HEK293 (cell line): Measurements from ENCODE around the gene DYRK2.

Experiments used
- KLF7 ChIP-seq: fragments of 450-650 bp; formaldehyde crosslinking; IDR thresholded peaks from 2 replicates; pipeline ENCODE4 v1.5.1; 2016; ENCODE audit warnings: missing biosample characterization, missing genetic modification characterization, borderline replicate concordance
- RBAK ChIP-seq: fragments of 450-650 bp; formaldehyde crosslinking; IDR thresholded peaks from 2 replicates; pipeline ENCODE4 v1.5.1; 2016; ENCODE audit warnings: missing biosample characterization, missing genetic modification characterization
- TRIM28 ChIP-seq: IDR thresholded peaks from 2 replicates; pipeline ENCODE4 v1.6.1; 2011; ENCODE audit warnings: low read length, control low read depth, borderline replicate concordance
- ZBTB17 ChIP-seq: fragments of 450-650 bp; formaldehyde crosslinking; IDR thresholded peaks from 2 replicates; pipeline ENCODE4 v1.5.1; 2016; ENCODE audit warnings: missing biosample characterization, missing genetic modification characterization
- ZFP37 ChIP-seq: fragments of 450-650 bp; formaldehyde crosslinking; IDR thresholded peaks from 2 replicates; pipeline ENCODE4 v1.5.1; 2016; ENCODE audit warnings: missing biosample characterization, missing genetic modification characterization
- ZNF148 ChIP-seq: fragments of 450-650 bp; formaldehyde crosslinking; IDR thresholded peaks from 2 replicates; pipeline ENCODE4 v1.5.0; 2017; ENCODE audit warnings: missing biosample characterization, missing genetic modification characterization, borderline replicate concordance
- ZNF169 ChIP-seq: fragments of 450-650 bp; formaldehyde crosslinking; IDR thresholded peaks from 2 replicates; pipeline ENCODE4 v1.5.1; 2016; ENCODE audit warnings: missing biosample characterization, missing genetic modification characterization
- ZNF214 ChIP-seq: fragments of 450-650 bp; formaldehyde crosslinking; IDR thresholded peaks from 2 replicates; pipeline ENCODE4 v1.5.1; 2017; ENCODE audit warnings: missing biosample characterization, mild to moderate bottlenecking, missing genetic modification characterization, borderline replicate concordance
- ZNF239 ChIP-seq: fragments of 450-650 bp; formaldehyde crosslinking; IDR thresholded peaks from 2 replicates; pipeline ENCODE4 v1.5.1; 2016; ENCODE audit warnings: missing biosample characterization, missing genetic modification characterization
- ZNF274 ChIP-seq, 2 experiments: fragments of 200-500 bp in 1 of 2; fragments of 450-650 bp in 1 of 2; sonication (Bioruptor generic) in 1 of 2; formaldehyde crosslinking in 1 of 2; IDR thresholded peaks; 2 replicates each; pipeline versions ENCODE4 v1.5.1 to v1.6.1; 2014 to 2016; ENCODE audit warnings: borderline replicate concordance in 1 of 2, inconsistent platforms in 1 of 2, low read length in 1 of 2, missing biosample characterization in 1 of 2, missing genetic modification characterization in 1 of 2
- ZNF362 ChIP-seq: fragments of 450-650 bp; formaldehyde crosslinking; IDR thresholded peaks from 2 replicates; pipeline ENCODE4 v1.5.1; 2016; ENCODE audit warnings: missing biosample characterization, missing genetic modification characterization
- ZNF398 ChIP-seq: fragments of 450-650 bp; formaldehyde crosslinking; IDR thresholded peaks from 2 replicates; pipeline ENCODE4 v1.5.1; 2017; ENCODE audit warnings: missing biosample characterization, missing genetic modification characterization
- ZNF488 ChIP-seq: fragments of 450-650 bp; formaldehyde crosslinking; IDR thresholded peaks from 2 replicates; pipeline ENCODE4 v1.5.1; 2016; ENCODE audit warnings: missing biosample characterization, missing genetic modification characterization
- ZNF513 ChIP-seq: fragments of 450-650 bp; IDR thresholded peaks from 2 replicates; pipeline ENCODE4 v1.5.1; 2018; ENCODE audit warnings: missing biosample characterization, missing genetic modification characterization
- ZNF529 ChIP-seq: fragments of 450-650 bp; formaldehyde crosslinking; IDR thresholded peaks from 2 replicates; pipeline ENCODE4 v1.5.1; 2017; ENCODE audit warnings: missing genetic modification characterization, missing biosample characterization; ENCODE audit not compliant: insufficient replicate concordance
- ZNF600 ChIP-seq: fragments of 450-650 bp; formaldehyde crosslinking; IDR thresholded peaks from 2 replicates; pipeline ENCODE4 v1.5.1; 2016; ENCODE audit warnings: missing biosample characterization, missing genetic modification characterization
- ZNF629 ChIP-seq: fragments of 450-650 bp; formaldehyde crosslinking; IDR thresholded peaks from 2 replicates; pipeline ENCODE4 v1.5.1; 2017; ENCODE audit warnings: missing biosample characterization, missing genetic modification characterization
- ZNF785 ChIP-seq: fragments of 450-650 bp; formaldehyde crosslinking; IDR thresholded peaks from 2 replicates; pipeline ENCODE4 v1.5.1; 2016; ENCODE audit warnings: missing biosample characterization, missing genetic modification characterization
- ZNF791 ChIP-seq: fragments of 450-650 bp; formaldehyde crosslinking; IDR thresholded peaks from 2 replicates; pipeline ENCODE4 v1.5.1; 2016; ENCODE audit warnings: missing biosample characterization, missing genetic modification characterization
- ZSCAN16 ChIP-seq: fragments of 450-650 bp; formaldehyde crosslinking; IDR thresholded peaks from 2 replicates; pipeline ENCODE4 v1.5.1; 2016; ENCODE audit warnings: missing biosample characterization, missing genetic modification characterization
- TF ChIP-seq, protein P1 (sequence below): fragments of 450-650 bp; formaldehyde crosslinking; IDR thresholded peaks from 2 replicates; pipeline ENCODE4 v1.5.1; 2017; ENCODE audit warnings: missing biosample characterization, missing genetic modification characterization
- TF ChIP-seq, protein P2 (sequence below): fragments of 450-650 bp; formaldehyde crosslinking; IDR thresholded peaks from 2 replicates; pipeline ENCODE4 v1.5.1; 2016; ENCODE audit warnings: missing biosample characterization, missing genetic modification characterization
- TF ChIP-seq, protein P3 (sequence below): fragments of 450-650 bp; formaldehyde crosslinking; IDR thresholded peaks from 2 replicates; pipeline ENCODE4 v1.5.1; 2016; ENCODE audit warnings: missing biosample characterization, missing genetic modification characterization

Gene DYRK2

DNA sequence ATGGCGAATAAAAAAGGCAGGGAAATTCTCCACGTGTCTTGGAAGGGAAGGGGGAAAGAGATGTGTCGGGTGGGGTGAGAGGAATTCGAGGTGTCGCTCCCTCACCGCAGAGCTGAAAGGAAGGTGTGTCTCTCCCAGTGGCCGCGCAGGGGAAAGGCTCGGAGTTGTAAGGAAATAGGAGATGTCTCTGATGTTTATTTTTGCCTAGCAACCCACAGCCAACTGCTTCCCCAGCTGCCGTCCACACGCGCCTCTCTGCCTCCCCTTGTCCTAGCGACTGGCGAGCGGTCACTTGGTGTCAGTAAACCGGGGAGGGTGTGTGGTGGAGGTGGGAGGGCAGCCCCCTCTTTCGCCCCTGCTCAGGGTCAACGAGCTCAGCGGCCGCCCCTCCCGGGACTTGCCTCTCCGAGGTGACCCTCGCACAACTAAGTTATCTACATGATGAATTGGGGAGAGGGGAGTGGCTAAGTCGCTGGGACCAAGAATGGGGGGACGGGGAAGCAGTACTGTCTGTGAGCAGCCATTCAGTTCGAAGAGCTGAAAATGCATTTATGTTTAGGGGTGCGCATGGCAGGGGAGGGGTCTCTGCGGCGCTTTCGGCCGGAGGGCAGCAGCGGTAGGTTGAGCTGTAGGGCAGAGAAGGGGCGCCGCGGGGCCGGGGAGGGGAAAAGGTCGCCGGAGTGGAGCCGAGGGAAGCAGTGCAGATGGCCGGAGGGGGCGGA, 585 bp upstream of the DYRK2 start (continued):
- TF ChIP-seq, protein P1, sequence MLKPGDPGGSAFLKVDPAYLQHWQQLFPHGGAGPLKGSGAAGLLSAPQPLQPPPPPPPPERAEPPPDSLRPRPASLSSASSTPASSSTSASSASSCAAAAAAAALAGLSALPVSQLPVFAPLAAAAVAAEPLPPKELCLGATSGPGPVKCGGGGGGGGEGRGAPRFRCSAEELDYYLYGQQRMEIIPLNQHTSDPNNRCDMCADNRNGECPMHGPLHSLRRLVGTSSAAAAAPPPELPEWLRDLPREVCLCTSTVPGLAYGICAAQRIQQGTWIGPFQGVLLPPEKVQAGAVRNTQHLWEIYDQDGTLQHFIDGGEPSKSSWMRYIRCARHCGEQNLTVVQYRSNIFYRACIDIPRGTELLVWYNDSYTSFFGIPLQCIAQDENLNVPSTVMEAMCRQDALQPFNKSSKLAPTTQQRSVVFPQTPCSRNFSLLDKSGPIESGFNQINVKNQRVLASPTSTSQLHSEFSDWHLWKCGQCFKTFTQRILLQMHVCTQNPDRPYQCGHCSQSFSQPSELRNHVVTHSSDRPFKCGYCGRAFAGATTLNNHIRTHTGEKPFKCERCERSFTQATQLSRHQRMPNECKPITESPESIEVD (tag by site-specific recombination), result no peak
- TF ChIP-seq ZNF629 (tag by site-specific recombination) (peak; percentile 11; the same call in 1 of the 2 replicates), ZFP37 (tag by site-specific recombination) (no peak), ZNF239 (tag by site-specific recombination) (no peak), ZBTB17 (no peak), RBAK (tag by site-specific recombination) (no peak), ZNF529 (tag by site-specific recombination) (no peak), ZNF169 (tag by site-specific recombination) (no peak), ZNF274 (IDR thresholded peaks at IDR 0.05; ENCODE audit: low read length) (no peak), ZNF274 (tag by site-specific recombination; IDR thresholded peaks at IDR 0.05; ENCODE audit: borderline replicate concordance) (no peak), KLF7 (tag by site-specific recombination) (no peak), TRIM28 (no peak), ZSCAN16 (no peak), ZNF214 (tag by site-specific recombination) (no peak), ZNF362 (tag by site-specific recombination) (no peak), ZNF513 (no peak), ZNF398 (tag by site-specific recombination) (peak; percentile 88), ZNF148 (tag by site-specific recombination) (no peak), ZNF600 (no peak), ZNF785 (no peak), ZNF488 (tag by site-specific recombination) (no peak), ZNF791 (tag by site-specific recombination) (no peak)
- TF ChIP-seq, protein P2, sequence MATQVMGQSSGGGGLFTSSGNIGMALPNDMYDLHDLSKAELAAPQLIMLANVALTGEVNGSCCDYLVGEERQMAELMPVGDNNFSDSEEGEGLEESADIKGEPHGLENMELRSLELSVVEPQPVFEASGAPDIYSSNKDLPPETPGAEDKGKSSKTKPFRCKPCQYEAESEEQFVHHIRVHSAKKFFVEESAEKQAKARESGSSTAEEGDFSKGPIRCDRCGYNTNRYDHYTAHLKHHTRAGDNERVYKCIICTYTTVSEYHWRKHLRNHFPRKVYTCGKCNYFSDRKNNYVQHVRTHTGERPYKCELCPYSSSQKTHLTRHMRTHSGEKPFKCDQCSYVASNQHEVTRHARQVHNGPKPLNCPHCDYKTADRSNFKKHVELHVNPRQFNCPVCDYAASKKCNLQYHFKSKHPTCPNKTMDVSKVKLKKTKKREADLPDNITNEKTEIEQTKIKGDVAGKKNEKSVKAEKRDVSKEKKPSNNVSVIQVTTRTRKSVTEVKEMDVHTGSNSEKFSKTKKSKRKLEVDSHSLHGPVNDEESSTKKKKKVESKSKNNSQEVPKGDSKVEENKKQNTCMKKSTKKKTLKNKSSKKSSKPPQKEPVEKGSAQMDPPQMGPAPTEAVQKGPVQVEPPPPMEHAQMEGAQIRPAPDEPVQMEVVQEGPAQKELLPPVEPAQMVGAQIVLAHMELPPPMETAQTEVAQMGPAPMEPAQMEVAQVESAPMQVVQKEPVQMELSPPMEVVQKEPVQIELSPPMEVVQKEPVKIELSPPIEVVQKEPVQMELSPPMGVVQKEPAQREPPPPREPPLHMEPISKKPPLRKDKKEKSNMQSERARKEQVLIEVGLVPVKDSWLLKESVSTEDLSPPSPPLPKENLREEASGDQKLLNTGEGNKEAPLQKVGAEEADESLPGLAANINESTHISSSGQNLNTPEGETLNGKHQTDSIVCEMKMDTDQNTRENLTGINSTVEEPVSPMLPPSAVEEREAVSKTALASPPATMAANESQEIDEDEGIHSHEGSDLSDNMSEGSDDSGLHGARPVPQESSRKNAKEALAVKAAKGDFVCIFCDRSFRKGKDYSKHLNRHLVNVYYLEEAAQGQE (tag by site-specific recombination), result peak; percentile 7; the same call in 1 of the 2 replicates
- TF ChIP-seq, protein P3, sequence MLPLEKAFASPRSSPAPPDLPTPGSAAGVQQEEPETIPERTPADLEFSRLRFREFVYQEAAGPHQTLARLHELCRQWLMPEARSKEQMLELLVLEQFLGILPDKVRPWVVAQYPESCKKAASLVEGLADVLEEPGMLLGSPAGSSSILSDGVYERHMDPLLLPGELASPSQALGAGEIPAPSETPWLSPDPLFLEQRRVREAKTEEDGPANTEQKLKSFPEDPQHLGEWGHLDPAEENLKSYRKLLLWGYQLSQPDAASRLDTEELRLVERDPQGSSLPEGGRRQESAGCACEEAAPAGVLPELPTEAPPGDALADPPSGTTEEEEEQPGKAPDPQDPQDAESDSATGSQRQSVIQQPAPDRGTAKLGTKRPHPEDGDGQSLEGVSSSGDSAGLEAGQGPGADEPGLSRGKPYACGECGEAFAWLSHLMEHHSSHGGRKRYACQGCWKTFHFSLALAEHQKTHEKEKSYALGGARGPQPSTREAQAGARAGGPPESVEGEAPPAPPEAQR (tag by site-specific recombination), result no peak
